ENCODE results near the gene ENTPD2. TPM values are rescaled to one million over a fixed set of nuclear protein-coding genes. Genes with fewer than 3 reads are reported as not detected.
A peak's percentile ranks its signal among the peaks of the same experiment; 100 is the strongest.

The ENTPD2 gene
- total RNA-seq, result 0.13 and 0.68 TPM in 2 replicates
- 0.05 TPM for polyA plus RNA-seq (2012)

DNA sequence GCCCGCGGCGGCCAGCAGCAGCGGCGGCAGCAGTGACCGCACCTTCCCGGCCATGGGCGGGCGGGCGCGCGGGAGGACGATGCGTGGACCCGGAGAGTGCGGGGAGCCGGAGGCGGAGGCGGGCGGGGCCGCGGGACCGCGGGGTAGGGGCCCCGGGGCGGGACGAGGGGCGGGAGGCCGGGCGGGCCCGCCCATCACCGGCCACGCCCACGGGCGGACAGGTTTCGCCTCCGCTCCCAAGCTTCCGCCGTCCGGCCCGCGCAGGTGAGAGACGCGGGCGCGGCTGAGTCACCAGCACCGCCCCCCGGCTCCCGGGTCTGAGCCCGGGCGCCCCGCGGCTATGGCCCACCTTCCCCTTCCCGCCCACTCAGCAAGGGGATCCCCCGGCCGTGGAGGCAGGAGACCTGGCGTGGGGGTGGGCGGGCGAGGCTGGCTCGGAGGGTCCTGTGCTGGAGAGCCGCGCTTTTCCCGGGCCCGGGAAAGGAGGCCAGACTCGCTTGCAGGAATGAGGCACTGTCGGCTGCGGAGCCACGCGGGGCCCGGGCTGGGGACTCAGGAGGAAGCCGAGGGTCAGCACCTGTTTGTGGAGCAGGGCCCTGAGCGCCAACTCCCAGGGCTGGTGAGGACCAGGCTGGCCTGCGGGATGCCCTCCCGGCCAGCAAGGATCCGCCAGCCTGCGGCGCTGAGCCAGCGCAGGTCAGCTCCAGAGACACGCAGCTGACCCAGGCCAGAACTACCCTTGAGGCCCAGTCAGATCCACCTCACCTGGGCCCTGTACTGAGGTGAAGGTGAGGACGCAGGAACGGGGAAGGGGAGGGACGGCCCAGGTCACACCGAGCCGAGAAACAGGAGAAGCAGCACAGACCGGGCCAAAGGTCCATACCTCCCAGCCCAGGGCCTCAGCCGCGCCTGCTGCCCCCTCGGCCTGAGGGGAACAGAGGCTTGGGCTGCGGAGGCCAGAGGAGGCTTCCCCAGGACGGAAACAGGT is at the start of gene ENTPD2:
Gene ENTPD2 (minus strand): TSS at position 118 of the 988 bp plus-strand sequence. CDS start 64 bp downstream, at position 54.
- no peak for DNase-seq (ENCODE audit: low read depth)

GRCh38 chr9:137103206-137103999 is 49.5 kb upstream of the ENTPD2 start:
- DNase-seq (ENCODE audit: low read depth), result no peak

DNA sequence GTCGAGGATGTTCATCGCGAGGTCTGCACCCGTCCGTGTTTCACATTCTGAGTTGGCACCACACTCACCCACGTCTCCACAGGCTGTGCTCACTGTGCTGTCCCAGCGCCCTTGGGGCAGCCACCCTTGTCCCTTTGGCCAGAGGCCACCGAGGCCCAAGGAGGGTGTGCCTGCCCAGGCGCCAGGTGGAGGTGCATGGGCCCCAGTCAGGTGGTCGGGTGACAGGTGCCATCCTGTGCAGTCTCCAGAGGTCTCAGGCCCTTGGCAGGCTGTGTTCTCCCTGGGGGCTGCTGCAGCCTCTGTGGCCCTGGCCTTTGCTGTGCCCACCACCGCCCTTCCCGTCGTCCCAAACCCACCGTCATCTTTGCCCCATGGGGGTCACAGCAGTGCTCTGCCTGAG is 45.4 kb upstream of the ENTPD2 start:
- no peak for DNase-seq (ENCODE audit: low read depth)

- no peak for DNase-seq (ENCODE audit: low read depth)
These were observed 44.1 kb upstream of the ENTPD2 start for GRCh38 chr9:137097761-137098462.

- DNase-seq (ENCODE audit: low read depth), result no peak
These were observed 43.1 kb upstream of the ENTPD2 start for GRCh38 chr9:137096785-137097546.

DNA sequence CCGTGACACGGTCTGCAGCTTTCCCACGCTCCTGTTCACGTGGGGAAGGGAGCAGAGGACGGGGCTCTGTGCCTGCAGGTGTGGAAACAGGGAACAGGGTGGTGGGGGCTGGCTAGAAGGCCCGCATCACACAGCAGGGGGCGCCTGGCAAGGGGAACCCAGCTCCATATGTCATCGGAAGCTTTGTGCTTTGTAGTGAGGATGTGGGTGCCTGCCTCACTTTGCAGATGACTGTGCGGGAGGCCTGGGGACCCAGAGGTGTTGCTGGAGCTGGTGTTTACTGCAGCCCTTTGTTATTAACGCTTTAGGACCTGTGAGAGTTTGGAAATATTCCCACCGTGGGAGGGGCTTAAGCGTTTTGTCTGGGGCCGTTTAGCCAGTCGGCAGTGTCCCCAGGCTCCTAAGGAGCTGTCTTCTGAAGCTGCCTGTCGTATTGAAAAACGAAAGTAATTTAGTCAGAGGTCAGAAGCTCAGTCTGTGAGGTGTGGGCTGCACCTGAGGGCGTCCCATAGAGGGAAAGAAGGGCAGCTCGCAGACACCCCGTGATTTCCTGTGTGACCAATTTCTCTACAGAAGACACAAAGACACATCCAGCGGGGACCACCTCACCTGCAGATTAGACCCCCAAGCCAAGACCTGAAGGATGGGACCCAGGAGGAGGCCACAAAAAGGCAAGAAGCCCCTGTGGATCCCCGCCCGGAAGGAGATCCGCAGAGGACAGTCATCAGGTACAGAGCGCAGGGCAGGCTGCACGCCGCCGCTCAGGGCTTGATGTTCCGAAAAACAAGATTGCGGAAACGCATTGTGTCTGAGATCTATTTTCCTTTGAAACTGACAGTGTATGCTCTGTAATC is 42.0 kb upstream of the ENTPD2 start:
- no peak for DNase-seq (ENCODE audit: low read depth)

DNA sequence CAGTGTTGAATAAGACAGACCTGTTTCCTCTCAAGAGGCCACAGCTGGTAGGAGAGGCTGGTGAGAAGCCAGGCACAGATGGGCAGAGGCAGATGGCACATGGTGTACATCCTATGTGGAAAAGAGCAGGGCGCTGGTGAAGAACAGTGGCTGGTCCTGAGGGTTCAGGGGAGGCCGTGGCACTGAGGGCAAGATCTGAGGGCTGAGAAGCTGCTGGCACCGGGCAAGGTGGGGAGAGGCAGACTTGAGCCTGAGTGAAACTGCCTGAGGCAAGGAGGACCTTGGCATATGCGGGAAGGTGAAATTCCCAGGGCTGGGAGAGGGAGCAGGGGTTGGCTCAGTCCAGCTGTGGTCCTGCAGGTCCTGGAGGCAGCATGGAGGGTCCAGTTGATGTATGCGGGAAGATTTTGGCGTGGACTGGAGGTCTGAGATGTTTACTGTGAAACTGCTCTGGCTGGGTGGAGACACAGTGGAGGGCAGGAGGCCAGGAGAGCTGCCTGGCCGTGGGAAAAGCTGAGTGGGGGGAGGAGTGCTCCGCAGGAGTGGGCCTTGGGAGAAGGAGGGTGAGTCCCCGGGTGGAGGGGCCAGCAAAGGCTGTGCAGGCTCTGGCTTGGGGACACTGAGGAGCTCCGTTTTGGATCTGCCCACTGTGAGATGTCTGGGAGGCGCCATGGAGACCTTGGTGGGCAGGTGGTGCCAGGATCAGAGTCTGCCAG is 35.5 kb upstream of the ENTPD2 start:
- DNase-seq (ENCODE audit: low read depth), result no peak

- no peak for DNase-seq (ENCODE audit: low read depth)
These were observed 34.3 kb upstream of the ENTPD2 start for GRCh38 chr9:137088121-137088520.

- DNase-seq (ENCODE audit: low read depth), result no peak
These were observed 33.6 kb upstream of the ENTPD2 start for GRCh38 chr9:137087409-137087925.

DNA sequence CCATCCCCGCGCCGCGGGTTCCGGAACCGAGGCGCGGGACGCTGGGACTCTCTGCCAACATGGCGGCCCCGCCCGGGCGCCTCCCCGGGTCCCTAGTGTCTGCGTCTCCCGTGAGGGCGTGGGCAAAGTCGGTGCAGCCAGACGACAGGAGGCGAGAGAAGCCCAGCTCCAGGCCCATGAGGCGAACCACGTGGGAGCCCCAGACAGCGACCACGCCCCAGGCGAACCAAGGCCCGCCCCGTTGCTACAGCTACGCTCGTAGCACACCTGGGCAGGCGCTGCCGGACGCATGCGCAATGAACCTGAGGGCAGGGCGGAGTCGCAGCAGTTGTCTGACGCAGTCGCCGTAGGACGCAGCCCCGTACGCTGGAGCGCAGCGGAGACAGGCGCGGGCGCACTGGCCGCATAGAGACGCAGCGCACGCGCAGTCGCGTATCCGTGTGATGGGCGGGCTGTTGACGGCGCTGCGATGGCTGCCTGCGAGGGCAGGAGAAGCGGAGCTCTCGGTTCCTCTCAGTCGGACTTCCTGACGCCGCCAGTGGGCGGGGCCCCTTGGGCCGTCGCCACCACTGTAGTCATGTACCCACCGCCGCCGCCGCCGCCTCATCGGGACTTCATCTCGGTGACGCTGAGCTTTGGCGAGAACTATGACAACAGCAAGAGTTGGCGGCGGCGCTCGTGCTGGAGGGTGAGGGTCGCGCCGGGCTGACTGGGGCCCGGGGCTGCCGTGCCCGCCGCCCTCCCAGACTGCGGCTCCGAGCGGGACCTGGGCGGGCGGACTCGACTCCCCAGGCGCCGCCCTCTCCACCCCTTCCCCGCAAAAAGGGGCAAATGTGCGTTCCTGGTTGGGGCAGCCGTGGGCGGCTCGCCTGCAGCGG is 32.9 kb upstream of the ENTPD2 start, which contains the start of gene MAN1B1:
Gene MAN1B1 (plus strand): TSS at position 455 of the 878 bp plus-strand sequence. CDS start 15 bp downstream, at position 470.
- peak; percentile 98 for DNase-seq (ENCODE audit: low read depth)

DNA sequence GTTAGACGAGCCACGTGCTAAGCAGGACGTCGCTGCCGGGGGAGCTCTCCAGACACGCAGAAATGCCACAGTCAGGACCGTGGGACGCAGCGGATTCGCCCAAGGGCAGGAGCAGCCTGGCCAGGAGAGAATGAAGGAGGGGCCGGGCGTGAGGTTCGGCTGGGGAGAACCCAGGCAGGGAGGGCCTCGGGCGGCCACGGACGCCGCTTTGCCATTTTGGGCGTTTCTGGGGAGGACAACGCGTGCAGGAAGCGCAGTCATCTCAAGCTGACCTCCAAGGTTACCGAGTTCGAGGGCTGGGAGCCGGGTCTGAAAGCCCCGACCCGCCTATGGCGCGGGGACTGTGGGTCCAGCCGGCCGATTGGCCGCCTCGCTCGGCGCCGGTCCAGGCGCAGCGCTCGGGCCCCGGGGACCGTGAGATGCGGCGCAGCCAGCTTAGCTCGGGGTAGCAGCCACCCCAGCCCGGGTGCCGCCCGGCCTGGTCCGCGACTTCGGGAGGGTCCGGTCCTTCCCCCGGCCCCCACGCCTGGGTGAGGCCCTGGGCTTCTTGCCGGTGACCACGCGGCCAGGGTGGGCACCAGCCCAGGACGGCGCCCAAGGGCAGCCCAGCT is 32.2 kb upstream of the ENTPD2 start:
- DNase-seq (ENCODE audit: low read depth), result peak; percentile 63

DNA sequence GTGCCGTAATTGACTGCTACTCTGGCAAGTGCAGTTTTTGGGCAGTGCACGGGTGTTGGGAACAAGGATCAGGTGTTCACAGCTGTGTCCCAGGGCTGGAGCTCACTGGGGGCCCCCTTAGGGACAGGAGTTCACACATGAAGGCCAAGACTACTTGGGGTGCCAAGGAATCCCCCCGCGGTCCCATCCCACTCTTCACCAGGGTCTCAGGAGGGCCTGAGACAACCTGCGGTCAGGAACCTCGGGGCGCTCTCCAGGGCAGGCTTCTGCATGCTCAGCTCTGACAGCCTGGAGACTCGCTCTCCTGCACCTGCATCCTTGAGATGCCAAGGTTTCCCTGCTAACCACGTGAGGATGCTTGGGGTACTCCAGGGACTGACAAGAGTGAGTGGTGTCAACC is 30.7 kb upstream of the ENTPD2 start:
- DNase-seq (ENCODE audit: low read depth), result peak; percentile 17

DNA sequence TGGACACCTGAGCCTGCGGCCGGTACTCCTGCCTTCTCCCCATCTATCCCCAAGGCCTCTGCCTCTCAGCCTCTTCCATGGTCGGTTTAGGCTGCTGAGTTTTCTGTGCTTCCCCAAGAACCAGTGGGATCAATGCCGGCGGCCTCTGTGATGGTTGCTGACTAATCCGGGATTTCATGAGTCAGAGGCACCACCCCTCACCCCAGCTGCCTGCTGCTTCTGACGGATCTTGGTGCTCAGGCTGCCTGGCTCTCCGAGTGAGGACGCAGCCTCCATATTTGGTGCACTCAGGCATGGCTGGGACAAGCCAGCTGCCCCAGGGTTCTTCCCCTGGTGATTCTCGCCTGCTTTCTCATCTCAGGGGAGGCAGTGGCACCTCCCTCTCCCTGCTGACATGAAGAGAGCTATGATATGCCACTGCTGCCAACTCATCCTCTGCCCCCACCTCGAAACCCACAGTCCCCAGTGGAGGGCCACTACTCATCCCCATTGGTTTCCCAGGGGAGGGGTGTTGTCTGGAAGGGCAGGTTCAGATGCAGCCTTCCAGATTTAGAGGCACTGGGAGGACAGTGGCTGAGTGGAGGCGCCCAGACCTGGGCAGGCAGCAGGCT is 29.6 kb upstream of the ENTPD2 start:
- peak; percentile 99 for DNase-seq (ENCODE audit: low read depth)

DNA sequence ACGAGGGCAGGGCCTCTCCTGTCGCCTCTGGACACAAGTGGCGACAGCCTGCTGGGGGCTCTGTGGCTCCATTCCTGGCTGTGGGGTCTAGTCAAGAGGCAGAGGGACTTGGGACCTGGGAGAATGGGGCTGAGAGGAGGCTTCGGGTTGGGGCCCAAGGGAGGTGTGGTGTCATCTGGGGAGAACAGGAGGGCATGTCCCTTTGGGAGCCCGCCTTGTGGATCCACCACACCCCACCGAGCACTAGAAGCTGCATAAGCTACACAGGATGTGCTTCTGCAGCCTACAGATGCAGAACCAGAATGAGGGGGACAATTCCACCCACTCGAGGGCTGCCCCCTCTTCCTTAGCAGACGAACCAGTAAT is 29.0 kb upstream of the ENTPD2 start:
- peak; percentile 20 for DNase-seq (ENCODE audit: low read depth)

DNA sequence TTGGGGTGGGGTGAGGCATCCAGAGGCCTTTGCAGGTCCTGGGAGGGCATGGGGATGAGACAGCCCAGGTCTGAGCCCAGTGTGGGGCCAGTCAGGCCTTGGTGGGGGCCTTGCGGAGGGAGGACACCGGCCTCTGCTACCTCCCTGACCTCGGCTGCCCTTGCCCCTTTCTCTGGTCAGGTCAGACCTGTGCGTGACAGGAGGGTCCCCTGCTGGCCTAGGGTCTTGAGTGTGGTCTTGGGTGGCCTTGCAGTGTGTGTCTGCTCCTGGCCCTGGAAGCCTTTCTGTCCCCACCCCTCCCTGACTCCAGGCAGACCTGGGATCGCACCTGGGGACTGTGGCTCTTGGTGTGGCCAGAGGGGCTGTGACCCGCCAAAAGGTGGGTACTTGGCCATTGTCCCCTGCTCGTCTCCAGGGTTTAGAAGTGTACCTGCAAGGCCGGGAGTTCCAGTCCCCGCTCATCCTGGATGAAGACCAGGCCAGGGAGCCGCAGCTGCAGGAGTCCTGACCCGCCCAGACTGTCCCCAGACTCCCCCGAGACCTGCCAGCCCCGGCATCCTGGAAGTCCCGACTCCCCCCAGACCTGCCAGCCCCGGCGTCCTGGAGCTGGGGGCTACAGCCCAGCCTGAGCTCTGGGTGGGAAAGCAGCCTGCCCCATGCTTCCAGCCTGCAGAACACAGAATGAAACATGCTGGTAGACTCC is 28.5 kb upstream of the ENTPD2 start:
- DNase-seq (ENCODE audit: low read depth), result no peak

All from myocyte (in vitro differentiated cells).